Stimulated activated CD4-positive, alpha-beta T cell treated with anti-CD3 and anti-CD28 coated beads, Interleukin-4, amount 100 ng/mL, for 4 hours (primary cell): Measurements from ENCODE around the gene CHST15.

ENCODE experiments used
- DNase-seq, 2 experiments: peaks; one replicate each; pipeline ENCODE4 v3.0.0-alpha.2; 2020

The CHST15 gene

GRCh38 chr10:123996302-123996701 is 97.1 kb downstream of the CHST15 start:
- DNase-seq, result no peak

- DNase-seq, result no peak
These were observed 97.8 kb downstream of the CHST15 start for GRCh38 chr10:123995461-123996131.

GRCh38 chr10:123995082-123995460 is 98.3 kb downstream of the CHST15 start:
- DNase-seq, result no peak

GRCh38 chr10:123994417-123995081 is 98.8 kb downstream of the CHST15 start:
- peak; percentile 64 to 80 for DNase-seq

GRCh38 chr10:123993534-123994416 is 99.6 kb downstream of the CHST15 start:
- no peak for DNase-seq

- no peak for DNase-seq
These were observed 101.5 kb downstream of the CHST15 start for GRCh38 chr10:123991611-123992570.

GRCh38 chr10:123990889-123991288 is 102.5 kb downstream of the CHST15 start:
- DNase-seq, result no peak

GRCh38 chr10:123988694-123989093 is 104.7 kb downstream of the CHST15 start:
- DNase-seq, result no peak

GRCh38 chr10:123986736-123987135 is 106.7 kb downstream of the CHST15 start:
- no peak for DNase-seq

GRCh38 chr10:123974406-123974805 is 119.0 kb downstream of the CHST15 start:
- DNase-seq, result no peak

- no peak for DNase-seq
These were observed 120.7 kb downstream of the CHST15 start for GRCh38 chr10:123972481-123973401.

- no peak for DNase-seq
These were observed 122.5 kb downstream of the CHST15 start for GRCh38 chr10:123970927-123971286.

GRCh38 chr10:123970207-123970926 is 123.0 kb downstream of the CHST15 start:
- no peak for DNase-seq

GRCh38 chr10:123967626-123968243 is 125.7 kb downstream of the CHST15 start:
- DNase-seq, result peak in 1 of 2 experiments; percentile 38

GRCh38 chr10:123966896-123967231 is 126.5 kb downstream of the CHST15 start:
- no peak for DNase-seq

- no peak for DNase-seq
These were observed 127.2 kb downstream of the CHST15 start for GRCh38 chr10:123965973-123966895.

GRCh38 chr10:123964953-123965352 is 128.4 kb downstream of the CHST15 start:
- no peak for DNase-seq

GRCh38 chr10:123962756-123963530 is 130.5 kb downstream of the CHST15 start:
- no peak for DNase-seq
